ENCODE results near the gene HYAL3.

The HYAL3 gene

DNA sequence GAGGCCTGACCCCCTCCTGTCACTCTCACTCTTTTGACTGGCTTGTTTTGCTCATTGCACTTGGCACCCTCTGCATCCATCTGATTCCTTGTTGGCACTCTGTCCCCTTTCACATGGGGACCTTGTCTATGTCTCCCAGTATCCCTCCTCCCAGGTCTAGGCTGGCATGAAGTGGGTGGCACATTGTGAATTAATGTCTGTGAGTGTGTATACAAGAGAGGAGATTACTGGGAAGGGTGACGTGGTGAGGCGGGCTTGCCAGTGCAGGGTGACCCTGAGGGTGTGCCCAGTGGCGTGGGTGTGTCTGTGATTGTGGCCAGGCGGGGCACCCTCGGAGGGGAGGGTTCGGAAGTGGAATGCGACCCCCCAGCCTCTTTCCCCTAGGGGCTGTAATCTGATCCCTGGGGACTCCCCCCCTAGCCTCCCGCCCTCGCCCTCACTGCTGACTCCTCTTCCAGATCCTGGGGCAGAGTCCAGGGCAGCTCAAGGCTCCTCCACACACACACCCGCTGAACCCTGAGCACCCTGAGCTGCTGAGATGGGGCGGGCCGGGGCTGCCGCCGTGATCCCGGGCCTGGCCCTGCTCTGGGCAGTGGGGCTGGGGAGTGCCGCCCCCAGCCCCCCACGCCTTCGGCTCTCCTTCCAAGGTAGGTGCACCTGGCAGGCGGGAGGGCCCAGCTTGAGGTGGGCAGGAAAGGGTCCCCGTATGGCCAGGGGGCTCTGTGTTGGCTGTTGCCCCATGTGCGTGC is 30.3 kb downstream of the HYAL3 start, which contains the start of gene SEMA3B:
Gene SEMA3B (plus strand): TSS at position 445 of the 749 bp plus-strand sequence. CDS start 94 bp downstream, at position 539.
- TF ChIP-seq, protein P1, sequence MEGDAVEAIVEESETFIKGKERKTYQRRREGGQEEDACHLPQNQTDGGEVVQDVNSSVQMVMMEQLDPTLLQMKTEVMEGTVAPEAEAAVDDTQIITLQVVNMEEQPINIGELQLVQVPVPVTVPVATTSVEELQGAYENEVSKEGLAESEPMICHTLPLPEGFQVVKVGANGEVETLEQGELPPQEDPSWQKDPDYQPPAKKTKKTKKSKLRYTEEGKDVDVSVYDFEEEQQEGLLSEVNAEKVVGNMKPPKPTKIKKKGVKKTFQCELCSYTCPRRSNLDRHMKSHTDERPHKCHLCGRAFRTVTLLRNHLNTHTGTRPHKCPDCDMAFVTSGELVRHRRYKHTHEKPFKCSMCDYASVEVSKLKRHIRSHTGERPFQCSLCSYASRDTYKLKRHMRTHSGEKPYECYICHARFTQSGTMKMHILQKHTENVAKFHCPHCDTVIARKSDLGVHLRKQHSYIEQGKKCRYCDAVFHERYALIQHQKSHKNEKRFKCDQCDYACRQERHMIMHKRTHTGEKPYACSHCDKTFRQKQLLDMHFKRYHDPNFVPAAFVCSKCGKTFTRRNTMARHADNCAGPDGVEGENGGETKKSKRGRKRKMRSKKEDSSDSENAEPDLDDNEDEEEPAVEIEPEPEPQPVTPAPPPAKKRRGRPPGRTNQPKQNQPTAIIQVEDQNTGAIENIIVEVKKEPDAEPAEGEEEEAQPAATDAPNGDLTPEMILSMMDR (IDR thresholded peaks at IDR 0.05), result no peak
- Histone ChIP-seq H3K9me3 (ENCODE audit: control insufficient read depth, low read length) (no peaks in the 10 kb centered on the region), H3K4me1 (peaks cover 88% of the 10 kb centered on the region), H3K79me2 (peaks cover 8% of the 10 kb centered on the region), H3K36me3 (ENCODE audit: control insufficient read depth, insufficient read depth, low read length) (no peaks in the 10 kb centered on the region), H3K27me3 (ENCODE audit: control insufficient read depth, insufficient read depth, low read length) (no peaks in the 10 kb centered on the region), H3K27ac (peak within 1 kb of the TSS; percentile 98), H3K4me2 (ENCODE audit: low read length) (peak within 1 kb of the TSS; percentile 63), H2AFZ (peak within 1 kb of the TSS; percentile 41), H3K9ac (peak within 1 kb of the TSS; percentile 35), H3K4me3 (ENCODE audit: low read depth, low read length) (peak within 1 kb of the TSS; percentile 38)

DNA sequence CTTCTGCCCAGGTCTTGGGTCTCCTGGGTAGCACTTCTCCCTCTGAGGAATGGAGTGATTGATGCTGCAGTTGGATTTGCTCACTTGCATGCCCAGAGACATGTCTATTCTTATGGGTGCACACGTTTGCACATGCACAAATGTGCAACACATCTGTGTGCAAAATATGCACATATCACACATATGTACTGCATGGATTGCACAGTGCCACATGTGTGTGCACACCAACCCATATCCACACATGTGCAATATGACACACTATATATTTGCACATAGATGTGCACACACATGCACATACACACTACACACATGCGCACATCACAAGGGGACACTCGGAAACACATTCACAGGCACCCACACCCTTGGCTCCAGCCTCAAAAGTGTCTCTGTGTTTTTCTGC is 30.9 kb downstream of the HYAL3 start:
- Histone ChIP-seq H3K79me2 (peaks cover 7% of the 10 kb centered on the region), H3K36me3 (ENCODE audit: control insufficient read depth, insufficient read depth, low read length) (no peaks in the 10 kb centered on the region), H2AFZ (no peak overlapping the region), H3K4me2 (ENCODE audit: low read length) (no peak overlapping the region), H3K4me1 (peaks cover 86% of the 10 kb centered on the region), H3K9ac (no peak overlapping the region), H3K27ac (peak overlapping the region; percentile 98), H3K9me3 (ENCODE audit: control insufficient read depth, low read length) (no peaks in the 10 kb centered on the region), H3K4me3 (ENCODE audit: low read depth, low read length) (no peak overlapping the region), H3K27me3 (ENCODE audit: control insufficient read depth, insufficient read depth, low read length) (no peaks in the 10 kb centered on the region)
- TF ChIP-seq, protein P1 (IDR thresholded peaks at IDR 0.05), result no peak

DNA sequence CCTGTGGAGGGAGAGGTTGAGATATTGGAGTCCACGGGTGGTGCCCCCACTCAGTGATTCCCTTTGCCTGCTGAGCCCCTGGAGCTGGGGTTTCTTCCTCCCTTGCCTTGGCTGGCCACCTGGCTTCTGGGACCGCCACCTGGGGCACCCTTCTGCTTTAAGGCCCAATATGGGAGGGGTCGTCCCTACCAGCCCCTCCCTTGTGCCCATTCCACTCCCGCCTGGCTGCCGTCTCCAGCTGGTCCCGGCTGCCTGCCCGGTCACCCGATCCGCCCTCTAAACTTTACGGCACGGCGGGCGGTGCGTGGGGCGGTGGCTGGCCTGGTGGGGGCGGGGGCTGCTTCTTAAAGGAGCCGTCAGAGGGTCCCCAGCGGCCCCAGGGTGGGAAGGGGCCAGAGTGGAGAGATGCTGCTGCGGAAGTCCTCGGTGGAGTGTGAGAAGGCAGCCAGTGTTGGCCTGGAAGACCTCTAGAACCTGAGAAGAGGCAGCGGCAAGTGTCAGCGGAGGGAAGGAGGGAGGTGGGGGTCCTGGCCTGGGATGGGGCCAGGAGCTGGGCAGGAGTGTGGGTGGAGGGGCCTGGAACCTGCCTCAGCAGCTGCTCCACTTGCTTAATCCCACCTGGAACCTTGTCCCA is 31.8 kb downstream of the HYAL3 start:
- H3K4me2 ChIP-seq (ENCODE audit: low read length), result peak overlapping the region; percentile 73
- TF ChIP-seq, protein P1 (IDR thresholded peaks at IDR 0.05), result no peak
- peaks cover 7% of the 10 kb centered on the region for H3K79me2 ChIP-seq
- H3K27ac ChIP-seq, result peak overlapping the region; percentile 98
- H3K9ac ChIP-seq, result no peak overlapping the region
- H2AFZ ChIP-seq, result peak overlapping the region; percentile 53
- H3K27me3 ChIP-seq (ENCODE audit: control insufficient read depth, insufficient read depth, low read length), result no peaks in the 10 kb centered on the region
- H3K36me3 ChIP-seq (ENCODE audit: control insufficient read depth, insufficient read depth, low read length), result no peaks in the 10 kb centered on the region
- H3K9me3 ChIP-seq (ENCODE audit: control insufficient read depth, low read length), result no peaks in the 10 kb centered on the region
- peaks cover 80% of the 10 kb centered on the region for H3K4me1 ChIP-seq
- H3K4me3 ChIP-seq (ENCODE audit: low read depth, low read length), result peak overlapping the region; percentile 65

DNA sequence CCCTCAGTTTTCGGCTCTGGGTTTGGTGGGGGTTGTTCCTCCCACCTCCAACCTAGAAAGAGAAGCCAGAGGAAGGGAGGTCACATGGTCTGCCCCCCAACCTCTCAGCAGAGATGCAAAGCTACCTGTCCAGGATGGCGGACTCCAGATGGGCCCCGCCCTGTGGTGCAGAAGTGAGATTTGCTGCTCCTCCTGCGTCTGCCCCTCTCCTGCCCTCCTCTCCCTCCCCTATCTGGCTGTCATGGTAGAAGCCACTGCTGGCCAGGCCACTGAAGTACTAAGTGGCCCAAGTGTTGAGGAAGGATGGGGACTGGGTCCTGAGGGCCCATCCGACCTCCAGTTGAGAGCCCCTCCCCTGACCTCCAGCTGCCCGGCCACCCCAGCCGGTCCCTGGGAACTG is 32.4 kb downstream of the HYAL3 start:
- Histone ChIP-seq H3K4me2 (ENCODE audit: low read length) (peak overlapping the region; percentile 73), H3K27me3 (ENCODE audit: control insufficient read depth, insufficient read depth, low read length) (no peaks in the 10 kb centered on the region), H3K4me1 (peaks cover 74% of the 10 kb centered on the region), H3K27ac (peak overlapping the region; percentile 98), H2AFZ (no peak overlapping the region), H3K36me3 (ENCODE audit: control insufficient read depth, insufficient read depth, low read length) (no peaks in the 10 kb centered on the region), H3K4me3 (ENCODE audit: low read depth, low read length) (peak overlapping the region; percentile 65), H3K79me2 (peaks cover 7% of the 10 kb centered on the region), H3K9me3 (ENCODE audit: control insufficient read depth, low read length) (no peaks in the 10 kb centered on the region), H3K9ac (no peak overlapping the region)
- TF ChIP-seq, protein P1 (IDR thresholded peaks at IDR 0.05), result no peak

All from parathyroid adenoma (tissue), 2 donors.